ENCODE measurements around the gene UNC79. TPM values are rescaled to one million over a fixed set of nuclear protein-coding genes. Genes with fewer than 3 reads are reported as not detected.

UNC79 gene
- total RNA-seq, 1 experiment from 2014 or later, result not detected

DNA sequence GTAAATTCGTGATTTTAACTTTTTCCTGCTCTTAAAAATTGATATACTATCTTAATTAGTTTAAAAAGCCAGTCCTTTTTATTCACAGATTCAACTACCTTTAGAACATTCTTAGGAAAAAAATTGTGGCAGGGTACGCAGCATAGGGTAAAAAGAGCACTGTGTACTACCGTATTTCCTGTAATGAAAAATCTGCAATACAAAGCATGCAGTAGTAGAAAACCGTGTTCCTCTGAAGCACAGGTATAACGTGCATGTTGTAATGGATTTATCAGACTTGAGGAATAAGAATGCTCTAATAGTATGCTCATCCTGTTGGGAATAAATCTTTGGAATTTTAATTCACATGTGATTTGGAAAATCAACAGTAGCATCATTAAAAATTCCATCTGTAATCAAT is 140.5 kb downstream of the UNC79 start:
- no peaks in the 10 kb centered on the region for H3K9me3 ChIP-seq (ENCODE audit: low read length)
- TF ChIP-seq EZH2 (IDR thresholded peaks at IDR 0.05; ENCODE audit: low read length, unreplicated experiment) (no peak), EZH2phosphoT487 (IDR thresholded peaks at IDR 0.05; ENCODE audit: borderline replicate concordance, low read length) (no peak), CTCF (conservative IDR thresholded peaks at IDR 0.05; ENCODE audit: low read depth, low read length) (no peak)
- no peak overlapping the region for H3K4me3 ChIP-seq (ENCODE audit: low read length)
- no peak overlapping the region for H2AFZ ChIP-seq (ENCODE audit: low read length)
- no peaks in the 10 kb centered on the region for H4K20me1 ChIP-seq (ENCODE audit: low read length)
- no peaks in the 10 kb centered on the region for H3K79me2 ChIP-seq (ENCODE audit: low read length)
- POLR2A ChIA-PET (ENCODE audit: unreplicated experiment), result no interaction called here
- peaks cover 83% of the 10 kb centered on the region for H3K27me3 ChIP-seq (ENCODE audit: low read length)
- no TSS peak for BruUV-seq (replicated peaks)
- ATAC-seq (no peak), DNase-seq (no peak)
- no peak overlapping the region for H3K4me2 ChIP-seq (ENCODE audit: low read length)
- H3K9ac ChIP-seq (ENCODE audit: low read length), result no peak overlapping the region
- no peaks in the 10 kb centered on the region for H3K9me2 ChIP-seq (replicated peaks; ENCODE audit: low read length)
- no peak overlapping the region for H3K27ac ChIP-seq (ENCODE audit: low read length)
- CTCF ChIA-PET, result no interaction called here
- no peaks in the 10 kb centered on the region for H3K36me3 ChIP-seq (ENCODE audit: low read depth, low read length)
- H3K4me1 ChIP-seq (ENCODE audit: insufficient read depth, low read length), result no peaks in the 10 kb centered on the region
- no peaks in the 10 kb centered on the region for H3F3A ChIP-seq (ENCODE audit: low read length, unreplicated experiment)
- intact Hi-C loops (cut with micrococcal nuclease), result no loop called here

- H3K4me1 ChIP-seq (ENCODE audit: insufficient read depth, low read length), result no peaks in the 10 kb centered on the region
- DNase-seq (no peak), ATAC-seq (no peak)
- H3F3A ChIP-seq (ENCODE audit: low read length, unreplicated experiment), result no peaks in the 10 kb centered on the region
- no peak overlapping the region for H3K27ac ChIP-seq (ENCODE audit: low read length)
- BruUV-seq (replicated peaks), result no TSS peak
- H2AFZ ChIP-seq (ENCODE audit: low read length), result no peak overlapping the region
- POLR2A ChIA-PET (ENCODE audit: unreplicated experiment), result no interaction called here
- TF ChIP-seq EZH2phosphoT487 (IDR thresholded peaks at IDR 0.05; ENCODE audit: borderline replicate concordance, low read length) (no peak), CTCF (conservative IDR thresholded peaks at IDR 0.05; ENCODE audit: low read depth, low read length) (no peak), EZH2 (IDR thresholded peaks at IDR 0.05; ENCODE audit: low read length, unreplicated experiment) (no peak)
- peaks cover 68% of the 10 kb centered on the region for H3K27me3 ChIP-seq (ENCODE audit: low read length)
- H3K9ac ChIP-seq (ENCODE audit: low read length), result no peak overlapping the region
- H3K79me2 ChIP-seq (ENCODE audit: low read length), result no peaks in the 10 kb centered on the region
- intact Hi-C loops (cut with micrococcal nuclease), result no loop called here
- H3K4me3 ChIP-seq (ENCODE audit: low read length), result no peak overlapping the region
- CTCF ChIA-PET, result no interaction called here
- no peak overlapping the region for H3K4me2 ChIP-seq (ENCODE audit: low read length)
- no peaks in the 10 kb centered on the region for H4K20me1 ChIP-seq (ENCODE audit: low read length)
- no peaks in the 10 kb centered on the region for H3K9me3 ChIP-seq (ENCODE audit: low read length)
- H3K36me3 ChIP-seq (ENCODE audit: low read depth, low read length), result no peaks in the 10 kb centered on the region
- H3K9me2 ChIP-seq (replicated peaks; ENCODE audit: low read length), result no peaks in the 10 kb centered on the region
Observed at GRCh38 chr14:93579178-93579577, 148.4 kb downstream of the UNC79 start.

GRCh38 chr14:93582516-93582915 is 151.8 kb downstream of the UNC79 start:
- no peak for ATAC-seq
- ChIA-PET CTCF (no interaction called here), POLR2A (ENCODE audit: unreplicated experiment) (no interaction called here)
- no peak overlapping the region for H2AFZ ChIP-seq (ENCODE audit: low read length)
- TF ChIP-seq CTCF (conservative IDR thresholded peaks at IDR 0.05; ENCODE audit: low read depth, low read length) (no peak), EZH2 (IDR thresholded peaks at IDR 0.05; ENCODE audit: low read length, unreplicated experiment) (no peak), EZH2phosphoT487 (IDR thresholded peaks at IDR 0.05; ENCODE audit: borderline replicate concordance, low read length) (no peak)
- no peak overlapping the region for H3K27ac ChIP-seq (ENCODE audit: low read length)
- H3K36me3 ChIP-seq (ENCODE audit: low read depth, low read length), result no peaks in the 10 kb centered on the region
- intact Hi-C loops (cut with micrococcal nuclease), result no loop called here
- H3K9me3 ChIP-seq (ENCODE audit: low read length), result no peaks in the 10 kb centered on the region
- no TSS peak for BruUV-seq (replicated peaks)
- peaks cover 10% of the 10 kb centered on the region for H3K4me1 ChIP-seq (ENCODE audit: insufficient read depth, low read length)
- no peak overlapping the region for H3K9ac ChIP-seq (ENCODE audit: low read length)
- H4K20me1 ChIP-seq (ENCODE audit: low read length), result no peaks in the 10 kb centered on the region
- no peak overlapping the region for H3K4me3 ChIP-seq (ENCODE audit: low read length)
- no peaks in the 10 kb centered on the region for H3K79me2 ChIP-seq (ENCODE audit: low read length)
- H3K27me3 ChIP-seq (ENCODE audit: low read length), result peaks cover 44% of the 10 kb centered on the region
- H3F3A ChIP-seq (ENCODE audit: low read length, unreplicated experiment), result no peaks in the 10 kb centered on the region
- H3K4me2 ChIP-seq (ENCODE audit: low read length), result no peak overlapping the region
- H3K9me2 ChIP-seq (replicated peaks; ENCODE audit: low read length), result no peaks in the 10 kb centered on the region
- DNase-seq, result no peak

Data from PC-3 (cell line).